Stimulated activated CD8-positive, alpha-beta memory T cell treated with anti-CD3 and anti-CD28 coated beads, Interleukin-4, amount 100 ng/mL, for 48 hours (primary cell): Measurements from ENCODE around the gene ADCY5.

Source experiments
- DNase-seq: peaks from one replicate; pipeline ENCODE4 v3.0.0-alpha.2; 2020

ADCY5 gene

GRCh38 chr3:123385001-123385401, 63.9 kb downstream of the ADCY5 start:
- no peak for DNase-seq

GRCh38 chr3:123384256-123384655, 64.6 kb downstream of the ADCY5 start:
- no peak for DNase-seq

- DNase-seq: no peak
These were observed 65.5 kb downstream of the ADCY5 start for GRCh38 chr3:123383091-123384053.

- DNase-seq: no peak
These were observed 68.6 kb downstream of the ADCY5 start for GRCh38 chr3:123380261-123380660.

- DNase-seq: no peak
These were observed 69.7 kb downstream of the ADCY5 start for GRCh38 chr3:123379041-123379830.

- no peak for DNase-seq
These were observed 70.4 kb downstream of the ADCY5 start for GRCh38 chr3:123378409-123378915.

GRCh38 chr3:123377243-123377740, 71.6 kb downstream of the ADCY5 start:
- no peak for DNase-seq

- no peak for DNase-seq
These were observed 72.2 kb downstream of the ADCY5 start for GRCh38 chr3:123376451-123377242.

- no peak for DNase-seq
These were observed 73.6 kb downstream of the ADCY5 start for GRCh38 chr3:123375014-123375940.

- no peak for DNase-seq
These were observed 74.9 kb downstream of the ADCY5 start for GRCh38 chr3:123374016-123374415.

GRCh38 chr3:123373474-123373987, 75.4 kb downstream of the ADCY5 start:
- no peak for DNase-seq

GRCh38 chr3:123372686-123373473, 76.0 kb downstream of the ADCY5 start:
- no peak for DNase-seq

GRCh38 chr3:123371859-123372685, 76.8 kb downstream of the ADCY5 start:
- no peak for DNase-seq

- no peak for DNase-seq
These were observed 77.5 kb downstream of the ADCY5 start for GRCh38 chr3:123371426-123371825.

GRCh38 chr3:123370819-123371218, 78.1 kb downstream of the ADCY5 start:
- no peak for DNase-seq

- DNase-seq: no peak
These were observed 79.8 kb downstream of the ADCY5 start for GRCh38 chr3:123369085-123369484.

GRCh38 chr3:123367467-123368154, 81.3 kb downstream of the ADCY5 start:
- DNase-seq: no peak

GRCh38 chr3:123365450-123366143, 83.3 kb downstream of the ADCY5 start:
- no peak for DNase-seq
